ENCODE data around the gene OR6A2. TPM values are rescaled to one million over a fixed set of nuclear protein-coding genes. Genes with fewer than 3 reads are reported as not detected.

The OR6A2 gene
- 0.19 to 0.23 TPM in 2 of 3 replicates, not detected in the other for total RNA-seq
- long read RNA-seq = 0 reads

- H3K27me3 Mint-ChIP-seq (ENCODE audit: low read depth) = no peaks in the 10 kb centered on the region
- no peaks in the 10 kb centered on the region for H3K4me1 Mint-ChIP-seq (ENCODE audit: low read depth)
- H3K9me3 Mint-ChIP-seq (ENCODE audit: low read depth) = peaks cover 7% of the 10 kb centered on the region
- no peak within 1 kb of the TSS for H3K4me3 Mint-ChIP-seq (ENCODE audit: unreplicated experiment)
- TF ChIP-seq CTCF (IDR thresholded peaks at IDR 0.05) = no peak
- H3K27ac Mint-ChIP-seq (ENCODE audit: unreplicated experiment) = no peak within 1 kb of the TSS
- DNase-seq (ENCODE audit: low spot score) = no peak
- H3K36me3 Mint-ChIP-seq (ENCODE audit: low read depth) = peaks cover 5% of the 10 kb centered on the region
Measured at GRCh38 chr11:6799402-6799801, at the start of gene OR6A2. Gene OR6A2 (minus strand): TSS chr11:6799689. CDS start chr11:6795708, 3,981 bp downstream.

GRCh38 chr11:6845383-6845782 lies 45.9 kb upstream of the OR6A2 start, which contains the start of gene OR10A5:
Gene OR10A5 (plus strand): TSS chr11:6845683. CDS start chr11:6845683, 0 bp downstream.
- H3K27ac Mint-ChIP-seq (ENCODE audit: unreplicated experiment) = no peak within 1 kb of the TSS
- peaks cover 3% of the 10 kb centered on the region for H3K36me3 Mint-ChIP-seq (ENCODE audit: low read depth)
- no peak within 1 kb of the TSS for H3K4me3 Mint-ChIP-seq (ENCODE audit: unreplicated experiment)
- no peak for DNase-seq (ENCODE audit: low spot score)
- no peaks in the 10 kb centered on the region for H3K4me1 Mint-ChIP-seq (ENCODE audit: low read depth)
- no peaks in the 10 kb centered on the region for H3K27me3 Mint-ChIP-seq (ENCODE audit: low read depth)
- TF ChIP-seq CTCF (IDR thresholded peaks at IDR 0.05) = no peak
- H3K9me3 Mint-ChIP-seq (ENCODE audit: low read depth) = peaks cover 24% of the 10 kb centered on the region

GRCh38 chr11:6844356-6844755 lies 44.9 kb upstream of the OR6A2 start:
- no peak for TF ChIP-seq CTCF (IDR thresholded peaks at IDR 0.05)
- Mint-ChIP-seq H3K4me1 (ENCODE audit: low read depth) (no peaks in the 10 kb centered on the region), H3K9me3 (ENCODE audit: low read depth) (peaks cover 23% of the 10 kb centered on the region), H3K36me3 (ENCODE audit: low read depth) (peaks cover 3% of the 10 kb centered on the region), H3K4me3 (ENCODE audit: unreplicated experiment) (no peak overlapping the region), H3K27me3 (ENCODE audit: low read depth) (no peaks in the 10 kb centered on the region), H3K27ac (ENCODE audit: unreplicated experiment) (no peak overlapping the region)
- DNase-seq (ENCODE audit: low spot score) = no peak

GRCh38 chr11:6843670-6844069 lies 44.2 kb upstream of the OR6A2 start:
- no peak overlapping the region for H3K27ac Mint-ChIP-seq (ENCODE audit: unreplicated experiment)
- TF ChIP-seq CTCF (IDR thresholded peaks at IDR 0.05) = no peak
- H3K36me3 Mint-ChIP-seq (ENCODE audit: low read depth) = peaks cover 3% of the 10 kb centered on the region
- H3K9me3 Mint-ChIP-seq (ENCODE audit: low read depth) = peaks cover 22% of the 10 kb centered on the region
- H3K27me3 Mint-ChIP-seq (ENCODE audit: low read depth) = no peaks in the 10 kb centered on the region
- no peak for DNase-seq (ENCODE audit: low spot score)
- no peak overlapping the region for H3K4me3 Mint-ChIP-seq (ENCODE audit: unreplicated experiment)
- H3K4me1 Mint-ChIP-seq (ENCODE audit: low read depth) = no peaks in the 10 kb centered on the region

- DNase-seq (ENCODE audit: low spot score) = no peak
- Mint-ChIP-seq H3K36me3 (ENCODE audit: low read depth) (peaks cover 1% of the 10 kb centered on the region), H3K27ac (ENCODE audit: unreplicated experiment) (no peak overlapping the region), H3K27me3 (ENCODE audit: low read depth) (no peaks in the 10 kb centered on the region), H3K9me3 (ENCODE audit: low read depth) (peaks cover 16% of the 10 kb centered on the region), H3K4me3 (ENCODE audit: unreplicated experiment) (no peak overlapping the region), H3K4me1 (ENCODE audit: low read depth) (no peaks in the 10 kb centered on the region)
- no peak for TF ChIP-seq CTCF (IDR thresholded peaks at IDR 0.05)
Measured at GRCh38 chr11:6841694-6842093, 42.2 kb upstream of the OR6A2 start.
